GM12878 (cell line): ENCODE data around the gene MYOM3. TPM values are rescaled to one million over a fixed set of nuclear protein-coding genes. Genes with fewer than 3 reads are reported as not detected.

Source experiments
- polyA plus RNA-seq, 11 experiments: library from polyadenylated mRNA; depleted of rRNA in 4 of 11; unstranded in 6 of 11; stranded (reverse) in 5 of 11; fragments of >200 nt; fragmentation: Nextera tagmentation in 4 of 11; fragmentation: Illumina TruSeq in 1 of 11; extraction: Ambion mirVana in 4 of 11; extraction: Trizol in 1 of 11; gene quantifications; 1 replicate in 1 of 11; 2 replicates in 10 of 11; pipeline versions ENCODE4 v1.2.1 to v1.2.3, GENCODE V29; 2011 to 2016; ENCODE audit warnings: inconsistent platforms in 2 of 11, missing spikeins in 2 of 11, low read depth in 1 of 11
- total RNA-seq, 4 experiments: library from RNA; depleted of rRNA in 3 of 4; stranded (reverse); fragments of >200 nt in 3 of 4; fragmentation: Illumina TruSeq in 1 of 4; extraction: Trizol in 1 of 4; gene quantifications; 2 replicates each; pipeline versions ENCODE4 v1.2.1 to v1.2.3, GENCODE V29; 2013 to 2021

Gene MYOM3
- total and polyA plus RNA-seq, 10 of the 15 experiments (the other 5 are each of a cell fraction or from before 2014, with no cell fraction given) = 0.06 TPM; not detected in 9

Other genes with a start within 250 kb of the MYOM3 start
- gene FUCA1, start 243.8 kb downstream of the MYOM3 start, total RNA-seq (2014; rRNA removed) = 53.7 and 59.5 TPM in 2 replicates
- 51.4 and 54.4 TPM in 2 replicates for gene FUCA1, start 243.8 kb downstream of the MYOM3 start, total RNA-seq (2014; rRNA removed; fragmentation: Illumina TruSeq; extraction: Trizol)
- gene FUCA1, start 243.8 kb downstream of the MYOM3 start, total RNA-seq (2021) = 41.3 and 42.4 TPM in 2 replicates
- 51.6 and 65.1 TPM in 2 replicates for gene FUCA1, start 243.8 kb downstream of the MYOM3 start, polyA plus RNA-seq (2011; rRNA removed)
- gene FUCA1, start 243.8 kb downstream of the MYOM3 start, polyA plus RNA-seq (2014; fragmentation: Illumina TruSeq; extraction: Trizol) = 55.9 and 61.5 TPM in 2 replicates
- gene FUCA1, start 243.8 kb downstream of the MYOM3 start, polyA plus RNA-seq (2014; fragmentation: Nextera tagmentation; extraction: Ambion mirVana) = 10 to 100 TPM; 33.3 to 41.8 TPM
- gene FUCA1, start 243.8 kb downstream of the MYOM3 start, polyA plus RNA-seq (2014; rRNA removed) = 39.6 and 49.9 TPM in 2 replicates
- gene FUCA1, start 243.8 kb downstream of the MYOM3 start, polyA plus RNA-seq (2016; fragmentation: Nextera tagmentation; extraction: Ambion mirVana) = 100 to 1,000 TPM; 112 to 117 TPM
- 19.2 and 19.8 TPM in 2 replicates for gene CNR2, start 198.8 kb downstream of the MYOM3 start, total RNA-seq (2014; rRNA removed)
- 18.9 and 19.5 TPM in 2 replicates for gene CNR2, start 198.8 kb downstream of the MYOM3 start, total RNA-seq (2014; rRNA removed; fragmentation: Illumina TruSeq; extraction: Trizol)
- 13.6 and 15.1 TPM in 2 replicates for gene CNR2, start 198.8 kb downstream of the MYOM3 start, total RNA-seq (2021)
- gene CNR2, start 198.8 kb downstream of the MYOM3 start, polyA plus RNA-seq (2011; rRNA removed) = 0.40 and 0.46 TPM in 2 replicates
- gene CNR2, start 198.8 kb downstream of the MYOM3 start, polyA plus RNA-seq (2014; fragmentation: Illumina TruSeq; extraction: Trizol) = 12.8 and 13.5 TPM in 2 replicates
- gene CNR2, start 198.8 kb downstream of the MYOM3 start, polyA plus RNA-seq (2014; fragmentation: Nextera tagmentation; extraction: Ambion mirVana) = 10 to 100 TPM in 1 of 2 experiments, 1 to 10 TPM in 1; 9.8 to 12.3 TPM
- gene CNR2, start 198.8 kb downstream of the MYOM3 start, polyA plus RNA-seq (2014; rRNA removed) = 10.3 and 11.2 TPM in 2 replicates
- gene CNR2, start 198.8 kb downstream of the MYOM3 start, polyA plus RNA-seq (2016; fragmentation: Nextera tagmentation; extraction: Ambion mirVana) = 10 to 100 TPM; 11.9 to 12.2 TPM
- 106 and 125 TPM in 2 replicates for gene PNRC2, start 152.3 kb downstream of the MYOM3 start, total RNA-seq (2014; rRNA removed)
- gene PNRC2, start 152.3 kb downstream of the MYOM3 start, total RNA-seq (2014; rRNA removed; fragmentation: Illumina TruSeq; extraction: Trizol) = 170 and 171 TPM in 2 replicates
- gene PNRC2, start 152.3 kb downstream of the MYOM3 start, total RNA-seq (2021) = 172 and 178 TPM in 2 replicates
- gene PNRC2, start 152.3 kb downstream of the MYOM3 start, polyA plus RNA-seq (2011; rRNA removed) = 155 and 222 TPM in 2 replicates
- 205 and 249 TPM in 2 replicates for gene PNRC2, start 152.3 kb downstream of the MYOM3 start, polyA plus RNA-seq (2014; fragmentation: Illumina TruSeq; extraction: Trizol)
- gene PNRC2, start 152.3 kb downstream of the MYOM3 start, polyA plus RNA-seq (2014; fragmentation: Nextera tagmentation; extraction: Ambion mirVana) = 100 to 1,000 TPM; 135 to 140 TPM
- 105 and 137 TPM in 2 replicates for gene PNRC2, start 152.3 kb downstream of the MYOM3 start, polyA plus RNA-seq (2014; rRNA removed)
- gene PNRC2, start 152.3 kb downstream of the MYOM3 start, polyA plus RNA-seq (2016; fragmentation: Nextera tagmentation; extraction: Ambion mirVana) = 100 to 1,000 TPM; 179 to 180 TPM
- 157 and 186 TPM in 2 replicates for gene SRSF10, start 131.8 kb downstream of the MYOM3 start, total RNA-seq (2014; rRNA removed)
- gene SRSF10, start 131.8 kb downstream of the MYOM3 start, total RNA-seq (2014; rRNA removed; fragmentation: Illumina TruSeq; extraction: Trizol) = 258 and 268 TPM in 2 replicates
- gene SRSF10, start 131.8 kb downstream of the MYOM3 start, total RNA-seq (2021) = 160 and 163 TPM in 2 replicates
- gene SRSF10, start 131.8 kb downstream of the MYOM3 start, polyA plus RNA-seq (2011; rRNA removed) = 252 and 372 TPM in 2 replicates
- 274 and 347 TPM in 2 replicates for gene SRSF10, start 131.8 kb downstream of the MYOM3 start, polyA plus RNA-seq (2014; fragmentation: Illumina TruSeq; extraction: Trizol)
- gene SRSF10, start 131.8 kb downstream of the MYOM3 start, polyA plus RNA-seq (2014; fragmentation: Nextera tagmentation; extraction: Ambion mirVana) = 100 to 1,000 TPM; 166 to 187 TPM
- gene SRSF10, start 131.8 kb downstream of the MYOM3 start, polyA plus RNA-seq (2014; rRNA removed) = 173 and 192 TPM in 2 replicates
- 100 to 1,000 TPM; 262 to 279 TPM for gene SRSF10, start 131.8 kb downstream of the MYOM3 start, polyA plus RNA-seq (2016; fragmentation: Nextera tagmentation; extraction: Ambion mirVana)
- not detected in 2 replicates for gene IL22RA1, start 31.0 kb upstream of the MYOM3 start, total RNA-seq (2014; rRNA removed)
- gene IL22RA1, start 31.0 kb upstream of the MYOM3 start, total RNA-seq (2014; rRNA removed; fragmentation: Illumina TruSeq; extraction: Trizol) = not detected in 2 replicates
- 0.08 TPM in 1 of 2 replicates, not detected in the other for gene IL22RA1, start 31.0 kb upstream of the MYOM3 start, total RNA-seq (2021)
- gene IL22RA1, start 31.0 kb upstream of the MYOM3 start, polyA plus RNA-seq (2011; rRNA removed) = not detected in 2 replicates
- gene IL22RA1, start 31.0 kb upstream of the MYOM3 start, polyA plus RNA-seq (2014; fragmentation: Illumina TruSeq; extraction: Trizol) = not detected in 2 replicates
- gene IL22RA1, start 31.0 kb upstream of the MYOM3 start, polyA plus RNA-seq (2014; fragmentation: Nextera tagmentation; extraction: Ambion mirVana) = not detected
- not detected in 2 replicates for gene IL22RA1, start 31.0 kb upstream of the MYOM3 start, polyA plus RNA-seq (2014; rRNA removed)
- not detected for gene IL22RA1, start 31.0 kb upstream of the MYOM3 start, polyA plus RNA-seq (2016; fragmentation: Nextera tagmentation; extraction: Ambion mirVana)
- gene IFNLR1, start 75.2 kb upstream of the MYOM3 start, total RNA-seq (2014; rRNA removed) = 3.9 and 4.4 TPM in 2 replicates
- gene IFNLR1, start 75.2 kb upstream of the MYOM3 start, total RNA-seq (2014; rRNA removed; fragmentation: Illumina TruSeq; extraction: Trizol) = 3.5 and 3.7 TPM in 2 replicates
- 3.9 and 5.1 TPM in 2 replicates for gene IFNLR1, start 75.2 kb upstream of the MYOM3 start, total RNA-seq (2021)
- gene IFNLR1, start 75.2 kb upstream of the MYOM3 start, polyA plus RNA-seq (2011; rRNA removed) = 2.8 and 3.6 TPM in 2 replicates
- 2.8 and 4.0 TPM in 2 replicates for gene IFNLR1, start 75.2 kb upstream of the MYOM3 start, polyA plus RNA-seq (2014; fragmentation: Illumina TruSeq; extraction: Trizol)
- gene IFNLR1, start 75.2 kb upstream of the MYOM3 start, polyA plus RNA-seq (2014; fragmentation: Nextera tagmentation; extraction: Ambion mirVana) = under 1 TPM; 0.31 to 0.88 TPM
- gene IFNLR1, start 75.2 kb upstream of the MYOM3 start, polyA plus RNA-seq (2014; rRNA removed) = 3.5 and 3.6 TPM in 2 replicates
- 1 to 10 TPM; 5.0 to 5.6 TPM for gene IFNLR1, start 75.2 kb upstream of the MYOM3 start, polyA plus RNA-seq (2016; fragmentation: Nextera tagmentation; extraction: Ambion mirVana)
- gene GRHL3, start 207.2 kb upstream of the MYOM3 start, total RNA-seq (2014; rRNA removed) = 0.11 and 0.17 TPM in 2 replicates
- 0.14 and 0.27 TPM in 2 replicates for gene GRHL3, start 207.2 kb upstream of the MYOM3 start, total RNA-seq (2014; rRNA removed; fragmentation: Illumina TruSeq; extraction: Trizol)
- 0.51 TPM in 2 replicates for gene GRHL3, start 207.2 kb upstream of the MYOM3 start, total RNA-seq (2021)
- 0.18 TPM in 1 of 2 replicates, not detected in the other for gene GRHL3, start 207.2 kb upstream of the MYOM3 start, polyA plus RNA-seq (2011; rRNA removed)
- 0.41 TPM in 1 of 2 replicates, not detected in the other for gene GRHL3, start 207.2 kb upstream of the MYOM3 start, polyA plus RNA-seq (2014; fragmentation: Illumina TruSeq; extraction: Trizol)
- gene GRHL3, start 207.2 kb upstream of the MYOM3 start, polyA plus RNA-seq (2014; fragmentation: Nextera tagmentation; extraction: Ambion mirVana) = under 1 TPM; 0.07 to 0.21 TPM
- gene GRHL3, start 207.2 kb upstream of the MYOM3 start, polyA plus RNA-seq (2014; rRNA removed) = 0.13 and 0.56 TPM in 2 replicates
- gene GRHL3, start 207.2 kb upstream of the MYOM3 start, polyA plus RNA-seq (2016; fragmentation: Nextera tagmentation; extraction: Ambion mirVana) = under 1 TPM; 0.70 to 0.87 TPM